ENCODE results near the gene NFIA.

Gene NFIA

DNA sequence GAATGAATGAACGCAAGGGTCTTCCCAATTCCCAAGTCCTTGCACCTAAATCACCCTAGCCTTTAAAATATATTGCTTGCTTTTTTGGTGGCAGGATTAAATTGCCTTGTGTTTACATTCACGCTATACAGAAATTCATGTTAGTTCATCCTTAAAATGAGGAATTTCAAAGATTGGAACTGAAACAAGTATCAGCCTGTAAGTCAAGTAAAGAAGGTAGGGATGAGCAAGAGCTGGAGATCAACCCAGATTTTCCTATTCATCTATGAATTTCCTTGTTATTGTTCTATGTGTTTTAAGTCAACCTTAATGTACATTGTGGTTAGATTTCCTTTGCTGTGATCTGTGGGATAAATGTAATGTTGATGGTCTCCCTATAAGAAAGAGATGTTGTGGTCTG is 248.2 kb downstream of the NFIA start:
- TF ChIP-seq, protein P1, sequence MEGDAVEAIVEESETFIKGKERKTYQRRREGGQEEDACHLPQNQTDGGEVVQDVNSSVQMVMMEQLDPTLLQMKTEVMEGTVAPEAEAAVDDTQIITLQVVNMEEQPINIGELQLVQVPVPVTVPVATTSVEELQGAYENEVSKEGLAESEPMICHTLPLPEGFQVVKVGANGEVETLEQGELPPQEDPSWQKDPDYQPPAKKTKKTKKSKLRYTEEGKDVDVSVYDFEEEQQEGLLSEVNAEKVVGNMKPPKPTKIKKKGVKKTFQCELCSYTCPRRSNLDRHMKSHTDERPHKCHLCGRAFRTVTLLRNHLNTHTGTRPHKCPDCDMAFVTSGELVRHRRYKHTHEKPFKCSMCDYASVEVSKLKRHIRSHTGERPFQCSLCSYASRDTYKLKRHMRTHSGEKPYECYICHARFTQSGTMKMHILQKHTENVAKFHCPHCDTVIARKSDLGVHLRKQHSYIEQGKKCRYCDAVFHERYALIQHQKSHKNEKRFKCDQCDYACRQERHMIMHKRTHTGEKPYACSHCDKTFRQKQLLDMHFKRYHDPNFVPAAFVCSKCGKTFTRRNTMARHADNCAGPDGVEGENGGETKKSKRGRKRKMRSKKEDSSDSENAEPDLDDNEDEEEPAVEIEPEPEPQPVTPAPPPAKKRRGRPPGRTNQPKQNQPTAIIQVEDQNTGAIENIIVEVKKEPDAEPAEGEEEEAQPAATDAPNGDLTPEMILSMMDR (conservative IDR thresholded peaks at IDR 0.05; ENCODE audit: low read depth, low read length), result no peak
- no peak for DNase-seq (ENCODE audit: low read depth)
- H3K4me3 ChIP-seq (ENCODE audit: low read length), result no peak overlapping the region

DNA sequence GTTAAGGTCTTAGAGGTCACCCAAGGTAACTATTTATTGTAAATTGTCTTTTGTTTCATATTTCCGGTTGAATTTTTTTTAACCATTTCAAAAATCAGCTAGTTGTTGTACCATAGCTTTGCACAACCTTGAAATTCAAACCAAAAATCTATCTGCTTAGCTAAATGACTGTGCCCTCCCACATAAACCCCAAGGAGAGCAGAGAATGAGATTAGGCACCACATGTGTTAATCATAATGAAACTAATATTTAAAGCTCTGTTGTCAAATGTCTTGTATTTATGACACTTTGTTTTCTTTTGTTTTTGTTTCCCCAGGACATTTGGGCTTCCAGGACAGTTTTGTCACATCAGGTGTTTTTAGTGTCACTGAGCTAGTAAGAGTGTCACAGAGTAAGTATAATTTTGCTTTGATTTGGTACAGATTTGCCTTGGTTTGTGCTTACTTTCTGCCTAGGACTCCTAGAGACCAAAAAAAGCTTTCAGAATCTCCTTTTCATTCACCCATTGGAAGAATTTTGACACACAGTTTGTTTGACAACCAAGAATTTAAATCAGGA is 249.9 kb downstream of the NFIA start:
- TF ChIP-seq, protein P1 (conservative IDR thresholded peaks at IDR 0.05; ENCODE audit: low read depth, low read length), result no peak
- no peak for DNase-seq (ENCODE audit: low read depth)
- no peak overlapping the region for H3K4me3 ChIP-seq (ENCODE audit: low read length)

DNA sequence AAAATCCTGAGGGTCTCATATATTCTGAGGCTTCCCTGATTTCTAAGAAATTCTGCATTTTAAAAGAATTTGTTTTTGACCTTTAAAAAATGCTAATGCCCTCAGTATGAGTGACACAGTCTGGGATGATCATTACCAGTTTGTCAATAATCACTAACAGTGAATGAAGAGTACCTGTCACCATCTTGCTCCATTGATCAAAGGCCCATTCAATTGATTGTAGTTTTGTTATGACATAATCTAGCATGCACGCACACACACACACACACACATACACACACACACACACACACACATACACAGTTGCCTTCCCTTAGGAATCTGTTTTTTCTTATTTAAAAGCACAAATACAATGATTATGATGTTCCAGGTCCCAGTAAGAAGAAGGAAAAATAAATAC is 250.4 kb downstream of the NFIA start:
- no peak for DNase-seq (ENCODE audit: low read depth)
- H3K4me3 ChIP-seq (ENCODE audit: low read length), result no peak overlapping the region
- TF ChIP-seq, protein P1 (conservative IDR thresholded peaks at IDR 0.05; ENCODE audit: low read depth, low read length), result no peak

DNA sequence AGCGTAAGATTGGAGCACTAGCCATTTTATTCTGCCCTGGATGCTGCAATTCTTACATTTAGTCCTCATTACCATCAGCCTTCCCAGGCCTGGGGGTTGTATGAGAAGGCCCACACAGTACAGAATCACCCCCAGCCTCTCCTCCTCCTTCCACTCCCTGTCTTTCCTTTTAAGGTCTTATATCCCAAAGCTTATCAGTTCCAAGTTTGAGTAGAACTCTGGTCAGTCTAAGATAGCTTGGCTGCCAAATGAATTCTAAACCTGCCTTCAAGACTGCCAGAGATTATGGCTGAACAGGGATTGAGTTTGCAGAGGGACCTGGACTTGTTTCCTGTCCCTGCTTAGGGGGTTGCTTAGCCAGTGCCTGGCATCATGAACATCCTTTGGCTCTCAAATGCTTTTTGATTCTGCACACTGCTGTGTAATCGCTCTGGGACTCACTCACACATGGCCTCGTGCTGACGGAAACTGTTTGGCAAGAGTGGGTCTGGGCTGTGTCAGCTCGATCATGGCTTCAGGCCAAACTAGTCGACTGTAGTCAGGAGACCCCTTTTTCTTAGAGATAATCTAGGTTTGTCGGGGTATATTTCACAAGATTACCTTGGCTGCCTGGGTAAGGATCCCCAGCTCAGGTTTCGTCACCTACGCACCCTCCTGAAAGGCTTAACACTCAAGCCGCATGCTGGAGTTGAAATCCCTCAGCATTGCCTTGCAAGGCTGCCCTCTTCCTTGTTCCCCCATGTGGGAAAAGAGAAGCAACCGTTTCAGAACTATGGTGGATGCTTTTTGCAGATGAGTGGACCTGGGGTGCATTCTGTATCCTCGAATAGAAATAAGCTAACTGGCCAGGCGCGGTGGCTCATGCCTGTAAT is 252.6 kb downstream of the NFIA start:
- DNase-seq (ENCODE audit: low read depth), result peak; percentile 62
- H3K4me3 ChIP-seq (ENCODE audit: low read length), result no peak overlapping the region
- TF ChIP-seq, protein P1 (conservative IDR thresholded peaks at IDR 0.05; ENCODE audit: low read depth, low read length), result no peak

DNA sequence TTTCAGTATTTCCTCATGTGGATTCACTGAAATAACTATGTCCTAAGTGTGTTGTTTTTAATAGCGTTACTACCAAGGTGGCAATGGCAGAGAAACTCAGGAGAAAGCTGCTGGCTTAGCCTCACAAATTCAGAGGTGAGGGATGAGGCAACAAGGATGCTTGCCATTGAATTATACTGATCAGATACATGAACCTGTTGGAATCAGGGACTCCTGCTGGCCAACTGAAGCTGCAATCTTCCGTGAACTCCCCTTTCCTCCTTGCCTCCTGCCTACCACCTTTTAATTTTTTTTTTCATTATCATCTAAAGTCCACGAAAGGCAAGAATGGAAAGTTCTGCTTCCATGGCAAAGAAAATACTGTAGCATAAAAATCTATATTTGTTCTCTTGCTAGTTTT is 254.7 kb downstream of the NFIA start:
- no peak for DNase-seq (ENCODE audit: low read depth)
- no peak overlapping the region for H3K4me3 ChIP-seq (ENCODE audit: low read length)
- TF ChIP-seq, protein P1 (conservative IDR thresholded peaks at IDR 0.05; ENCODE audit: low read depth, low read length), result peak; percentile 39

DNA sequence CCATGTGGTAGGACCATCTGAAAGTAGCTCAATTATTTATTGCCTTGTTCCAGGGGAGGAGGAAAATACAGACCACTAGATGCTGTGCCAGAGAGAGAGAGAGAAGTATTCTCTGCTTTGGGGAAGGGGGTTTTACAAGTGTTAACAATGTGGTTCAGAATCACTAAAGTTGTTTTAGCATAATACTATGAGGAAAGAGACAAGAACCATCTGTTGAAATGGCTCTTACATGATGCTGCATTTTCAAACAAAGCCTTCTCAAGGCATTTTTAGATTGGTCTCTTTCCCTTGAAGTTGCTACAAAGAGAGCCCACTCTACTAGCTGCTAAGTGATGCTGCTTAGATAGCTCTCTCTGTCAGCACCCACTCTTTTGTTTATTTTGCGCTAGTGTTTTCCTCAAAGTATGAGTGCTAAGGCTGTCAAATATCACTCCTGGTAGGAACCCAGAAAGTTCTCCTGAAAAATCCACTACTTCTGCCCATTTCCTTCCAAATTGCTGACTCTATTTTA is 255.1 kb downstream of the NFIA start:
- no peak overlapping the region for H3K4me3 ChIP-seq (ENCODE audit: low read length)
- TF ChIP-seq, protein P1 (conservative IDR thresholded peaks at IDR 0.05; ENCODE audit: low read depth, low read length), result no peak
- no peak for DNase-seq (ENCODE audit: low read depth)
